HG03159 (cell line): ENCODE data around the gene BRSK1.
A peak's percentile ranks its signal among the peaks of the same experiment; 100 is the strongest.
"Not testable (repeated sequence)": the region's sequence is repeated elsewhere in the genome, so short reads cannot be mapped to it uniquely, and the experiment has no call there.

Source experiments
- ATAC-seq: cut with Tn5 transposase; IDR thresholded peaks from one replicate; pipeline ENCODE4 v1.9.1; 2021; ENCODE audit warnings: mild to moderate bottlenecking, moderate library complexity; ENCODE audit not compliant: unreplicated experiment

Gene BRSK1

DNA sequence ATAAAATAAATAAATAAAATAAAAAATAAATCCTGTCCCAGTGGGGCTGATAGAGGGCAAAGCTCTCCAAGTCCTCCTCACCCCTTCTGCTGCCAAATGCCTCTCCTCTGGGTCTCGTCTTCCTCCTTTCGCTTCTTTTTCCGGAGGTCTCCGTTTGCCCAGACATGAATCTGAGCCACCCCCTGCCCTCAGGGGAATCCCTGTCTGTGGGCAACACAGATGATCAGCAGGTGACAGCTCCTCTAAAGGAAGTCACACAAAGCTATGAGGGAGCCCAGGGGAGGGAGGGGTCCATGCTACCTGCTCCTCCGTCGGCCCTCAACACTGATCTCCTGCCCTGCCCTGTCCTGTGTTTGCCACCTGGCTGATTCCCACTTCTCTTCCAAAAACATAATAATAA is 40.9 kb downstream of the BRSK1 start:
- ATAC-seq: no peak

GRCh38 chr19:55325172-55325571 is 41.4 kb downstream of the BRSK1 start, which contains the start of gene TMEM150B:
Gene TMEM150B (minus strand): TSS chr19:55325341. CDS start chr19:55321036, 4,305 bp downstream.
- ATAC-seq: no peak

- ATAC-seq: not testable (repeated sequence)
These were observed 45.0 kb downstream of the BRSK1 start for GRCh38 chr19:55328774-55329318.

DNA sequence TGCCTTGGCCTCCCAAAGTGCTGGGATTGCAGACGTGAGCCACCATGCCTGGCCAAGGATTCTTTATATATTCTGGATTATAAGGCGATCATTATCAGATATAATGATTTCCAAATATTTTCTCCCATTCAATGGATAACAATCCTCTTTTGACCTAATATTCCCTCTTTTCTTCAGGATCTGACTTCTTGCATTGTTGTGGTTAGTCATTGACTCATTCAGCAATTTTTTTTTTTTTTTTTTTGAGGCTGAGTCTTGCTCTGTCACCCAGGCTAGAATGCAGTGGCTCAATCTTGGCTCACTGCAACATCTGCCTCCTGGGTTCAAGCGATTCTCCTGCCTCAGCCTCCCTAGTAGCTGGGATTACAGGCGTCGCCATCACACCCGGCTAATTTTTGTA is 46.0 kb downstream of the BRSK1 start:
- ATAC-seq: not testable (repeated sequence)

- ATAC-seq: no peak
These were observed 50.1 kb downstream of the BRSK1 start for GRCh38 chr19:55333870-55334269.

GRCh38 chr19:55336101-55336500 is 52.3 kb downstream of the BRSK1 start:
- ATAC-seq: no peak

DNA sequence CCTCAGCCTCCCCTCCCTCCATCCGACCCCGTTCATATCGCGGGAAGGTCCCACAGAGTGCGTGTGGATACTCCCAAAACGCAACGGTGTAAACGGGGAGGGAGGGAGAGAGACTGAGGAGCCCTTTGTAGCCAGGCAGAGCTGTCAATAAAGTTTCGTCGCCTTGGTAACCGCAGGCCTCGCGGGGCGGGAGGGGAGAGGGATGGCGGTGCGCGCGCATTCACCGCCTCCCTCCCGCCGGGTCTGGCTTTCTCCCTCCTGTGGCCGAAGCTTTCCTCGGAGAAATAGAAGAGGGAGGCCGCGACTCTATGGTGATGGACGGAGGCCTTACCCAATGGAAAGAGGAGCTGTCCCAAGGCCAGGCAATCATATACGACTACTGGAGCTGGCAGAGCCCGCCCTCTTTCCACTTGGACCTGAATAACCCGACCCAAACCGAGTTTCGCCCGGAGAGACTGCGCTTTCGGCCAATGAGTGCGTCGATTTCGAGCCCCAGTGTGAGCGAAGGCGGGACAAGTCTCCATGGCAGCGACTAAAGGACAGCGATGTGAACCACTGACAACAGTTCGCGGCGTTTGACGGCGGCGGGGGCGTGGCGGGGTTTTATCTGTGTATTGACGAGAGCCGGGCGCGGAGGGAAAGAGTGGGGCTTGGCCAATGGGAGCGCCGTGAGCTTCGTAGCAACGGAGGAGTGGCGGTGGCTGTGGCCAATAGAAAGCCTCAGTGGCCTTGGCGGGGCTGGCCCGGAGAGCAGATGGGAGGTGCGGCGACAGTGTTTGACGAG is 55.5 kb downstream of the BRSK1 start, which contains the start of gene KMT5C:
Gene KMT5C, plus strand, starts transcription at position 772 of the 784 bp plus-strand sequence. CDS start 2,061 bp downstream, outside the sequence.
- peak; percentile 80 for ATAC-seq

DNA sequence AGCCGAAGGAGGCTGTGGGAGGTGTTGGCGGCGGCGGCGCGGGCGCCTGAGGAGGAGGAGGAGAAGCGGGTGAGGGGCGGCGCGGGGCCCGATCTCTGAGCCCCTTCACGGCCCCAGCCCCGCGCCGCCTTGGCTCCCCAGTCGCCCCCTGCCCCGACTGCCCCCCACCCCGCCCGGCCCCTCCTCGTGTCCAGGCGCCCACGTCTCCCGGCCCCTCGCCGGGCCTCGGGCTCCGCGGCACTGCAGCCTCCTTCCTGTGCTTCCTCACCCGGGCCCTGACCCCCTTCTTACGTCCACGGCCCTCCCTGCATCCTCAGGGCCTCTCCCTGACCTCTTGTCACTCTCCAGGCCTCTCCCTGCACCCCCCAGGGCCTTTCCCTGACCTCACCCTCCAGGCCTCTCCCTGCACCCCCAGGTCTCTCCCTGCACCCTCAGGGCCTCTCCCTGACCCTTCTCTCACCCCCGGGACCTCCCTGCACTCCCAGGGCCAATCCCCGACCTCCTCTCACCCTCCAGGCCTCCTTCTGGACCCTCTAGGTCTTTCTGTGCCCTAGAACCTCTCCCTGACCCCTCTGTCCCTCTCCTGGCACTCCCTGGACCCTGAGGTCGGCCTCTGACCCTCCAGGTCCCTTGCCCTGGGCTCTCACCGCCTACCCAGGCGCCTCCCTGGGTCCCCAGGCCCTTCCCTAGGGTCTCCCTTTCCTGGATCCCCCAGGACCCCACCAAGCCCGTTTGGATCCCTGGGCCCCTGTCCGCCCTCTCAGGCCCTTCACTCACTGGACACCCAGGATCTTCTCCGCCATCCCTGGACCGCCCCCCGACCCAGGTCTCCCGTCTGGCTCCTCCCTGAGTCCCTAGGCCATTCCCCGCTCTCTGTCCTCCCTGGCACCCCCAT is 56.3 kb downstream of the BRSK1 start:
- ATAC-seq: no peak

DNA sequence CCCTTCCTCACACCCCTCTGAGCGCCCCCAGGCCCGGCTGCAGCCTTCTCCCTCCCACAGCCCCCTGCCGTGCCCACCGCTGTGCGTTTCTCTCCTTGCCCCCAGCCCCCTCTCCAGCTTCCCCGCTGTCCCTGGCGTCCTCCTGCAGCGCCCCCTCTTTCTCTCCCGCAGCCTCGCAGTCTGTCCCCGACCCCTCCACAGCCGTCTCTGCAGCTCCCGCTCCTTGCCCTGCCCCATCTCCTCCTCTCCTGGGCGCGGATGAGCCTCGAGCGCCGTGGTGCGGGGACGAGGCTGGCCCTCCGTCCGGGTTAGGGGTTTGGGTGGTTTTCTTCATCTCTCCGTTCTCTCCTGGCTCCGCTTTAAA is 57.0 kb downstream of the BRSK1 start:
- no peak for ATAC-seq

- no peak for ATAC-seq
These were observed 57.4 kb downstream of the BRSK1 start for GRCh38 chr19:55341171-55341588.

DNA sequence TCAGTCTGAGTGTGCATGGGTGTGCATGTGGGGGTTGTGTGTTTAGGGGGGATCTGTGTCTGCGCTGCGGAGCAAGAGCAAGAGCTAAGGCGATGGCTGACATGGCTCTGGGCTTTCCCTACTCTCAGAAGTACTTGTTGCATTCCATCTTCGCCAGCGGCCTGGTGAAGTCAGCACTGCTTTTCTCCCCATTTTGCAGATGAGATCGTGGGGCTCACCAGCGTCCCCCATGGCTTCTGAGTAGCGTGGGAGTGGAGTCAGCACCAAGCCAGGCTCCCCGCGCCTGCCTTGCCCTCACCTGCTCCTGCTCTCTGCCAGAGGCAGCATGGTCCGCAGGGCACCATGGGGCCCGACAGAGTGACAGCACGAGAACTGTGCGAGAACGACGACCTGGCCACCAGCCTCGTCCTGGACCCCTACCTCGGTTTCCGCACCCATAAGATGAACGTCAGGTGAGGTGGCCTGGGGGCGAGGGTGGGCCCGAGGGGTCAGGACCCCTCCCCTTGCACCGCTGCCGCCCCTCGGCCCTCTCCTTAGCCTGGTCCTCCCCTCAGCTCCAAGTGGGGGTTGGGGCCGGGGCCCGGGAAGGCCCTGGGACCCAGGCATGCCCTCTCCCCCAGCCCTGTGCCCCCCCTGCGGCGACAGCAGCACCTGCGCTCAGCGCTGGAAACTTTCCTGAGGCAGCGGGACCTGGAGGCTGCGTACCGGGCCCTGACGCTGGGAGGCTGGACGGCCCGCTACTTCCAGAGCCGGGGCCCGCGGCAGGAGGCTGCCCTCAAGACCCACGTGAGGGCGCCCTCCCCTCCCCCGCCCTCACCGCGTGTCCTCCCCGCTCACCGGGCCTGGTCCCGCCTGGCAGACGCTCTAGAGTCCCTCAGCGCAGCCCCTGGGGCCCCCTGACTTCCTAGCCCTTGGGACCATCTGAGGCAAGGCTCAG is 58.1 kb downstream of the BRSK1 start:
- no peak for ATAC-seq

- ATAC-seq: no peak
These were observed 60.6 kb downstream of the BRSK1 start for GRCh38 chr19:55344444-55344843.

DNA sequence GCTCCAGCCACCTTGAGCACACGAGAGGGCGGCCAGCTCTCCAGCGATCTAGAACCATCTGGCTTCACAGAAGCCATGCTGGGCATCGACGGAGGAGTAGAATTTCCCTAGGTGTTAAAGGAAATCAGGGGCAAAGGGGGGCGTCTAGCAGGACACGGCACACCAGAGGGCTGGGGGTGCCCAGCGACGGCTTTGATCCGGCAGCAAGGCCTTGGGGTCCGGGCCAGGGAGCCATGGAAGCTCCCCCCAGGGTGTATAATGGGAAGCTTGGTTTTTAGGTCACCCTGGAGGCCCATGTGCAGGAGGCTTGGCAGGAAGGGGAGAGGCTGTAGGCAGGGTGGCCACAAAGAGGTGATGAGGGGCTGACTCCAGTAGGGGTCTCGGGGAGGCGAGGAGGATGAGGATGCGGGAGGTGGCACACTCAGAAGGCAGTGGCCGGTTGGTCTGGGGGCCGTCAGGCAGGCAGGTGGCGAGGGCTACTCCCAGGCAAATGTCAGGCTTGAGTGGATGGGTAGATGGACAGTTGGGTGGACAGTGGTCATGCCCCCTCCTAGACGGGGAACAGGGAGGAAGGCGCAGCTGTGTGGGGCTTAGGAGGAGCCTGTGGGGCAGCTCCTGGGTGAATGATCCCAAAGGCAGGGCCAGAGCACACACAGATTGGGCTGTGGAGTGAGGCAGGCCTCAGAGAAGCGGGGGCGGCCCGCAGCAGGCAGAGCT is 61.5 kb downstream of the BRSK1 start:
- no peak for ATAC-seq

GRCh38 chr19:55345818-55346724 is 62.3 kb downstream of the BRSK1 start:
- no peak for ATAC-seq

DNA sequence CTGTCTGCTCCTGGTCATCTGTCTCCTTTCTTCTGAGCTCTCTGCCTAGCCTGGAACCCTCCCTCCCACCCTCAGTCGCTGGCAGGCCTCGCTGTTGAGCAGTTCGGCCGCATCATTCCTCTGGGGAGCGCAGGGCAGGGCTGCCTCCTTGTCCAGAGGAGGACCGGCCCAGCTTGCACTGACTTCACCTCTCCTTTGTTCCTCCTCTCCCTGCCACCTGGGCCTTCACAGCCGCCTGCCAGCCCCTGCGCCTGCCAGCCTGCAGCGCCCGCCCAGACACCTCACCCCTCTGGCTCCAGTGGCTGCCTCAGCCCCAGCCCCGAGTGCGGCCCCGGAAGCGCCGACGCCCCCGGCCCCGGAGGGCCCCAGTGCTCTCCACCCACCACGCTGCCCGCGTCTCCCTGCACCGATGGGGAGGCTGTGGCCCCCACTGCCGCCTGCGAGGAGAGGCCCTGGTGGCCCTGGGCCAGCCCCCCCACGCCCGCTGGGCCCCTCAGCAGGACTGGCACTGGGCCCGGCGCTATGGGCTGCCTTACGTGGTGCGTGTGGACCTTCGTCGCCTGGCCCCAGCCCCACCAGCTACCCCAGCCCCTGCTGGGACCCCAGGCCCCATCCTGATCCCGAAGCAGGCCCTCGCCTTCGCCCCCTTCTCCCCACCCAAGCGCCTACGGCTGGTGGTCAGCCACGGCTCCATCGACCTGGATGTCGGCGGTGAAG is 63.1 kb downstream of the BRSK1 start:
- no peak for ATAC-seq

GRCh38 chr19:55347442-55348009 is 63.7 kb downstream of the BRSK1 start:
- ATAC-seq: no peak

GRCh38 chr19:55348317-55349034 is 64.7 kb downstream of the BRSK1 start:
- ATAC-seq: no peak
